PC-3 (cell line): ENCODE results near the gene AAR2. TPM values are rescaled to one million over a fixed set of nuclear protein-coding genes. Genes with fewer than 3 reads are reported as not detected.

Source experiments
- ATAC-seq: fragments of 200-7000 bp; cut with Tn5 transposase; 2 replicates; pipeline ENCODE4 v1.9.1; 2020; ENCODE audit warnings: mild to moderate bottlenecking, moderate library complexity
- BruUV-seq: library from RNA; stranded (reverse); fragments of 400-500 nt; replicated peaks from 2 replicates; lab custom pipeline; 2021; lab: Mats Ljungman, UMichigan
- CTCF ChIA-PET: fragments of 300-600 bp; sonication (Branson Sonifier 250); formaldehyde crosslinking; loops from one replicate; lab custom pipeline; 2022; ENCODE audit warnings: antibody characterized with exemption; lab: Charles Lee
- POLR2A ChIA-PET: fragments of 300-600 bp; sonication (Branson Sonifier 250); formaldehyde crosslinking; loops from one replicate; lab custom pipeline; 2022; ENCODE audit warnings: antibody characterized with exemption; ENCODE audit not compliant: unreplicated experiment; lab: Charles Lee
- DNase-seq: peaks from one replicate; pipeline ENCODE4 v3.0.0-alpha.2; 2015
- H2AFZ ChIP-seq: fragments of 300-600 bp; sonication (generic); 2 replicates; pipeline ENCODE4 v1.6.0; 2016; ENCODE audit warnings: antibody characterized with exemption, low read length
- H3F3A ChIP-seq: fragments of 300-600 bp; sonication (generic); one replicate; pipeline ENCODE4 v1.6.0; 2017; ENCODE audit warnings: antibody characterized with exemption, low read length, control low read depth, mild to moderate bottlenecking; ENCODE audit not compliant: unreplicated experiment
- H3K27ac ChIP-seq: fragments of 300-600 bp; sonication (generic); 2 replicates; pipeline ENCODE4 v1.5.1; 2016; ENCODE audit warnings: mild to moderate bottlenecking, low read length
- H3K27me3 ChIP-seq: fragments of 300-600 bp; sonication (generic); 2 replicates; pipeline ENCODE4 v1.6.1; 2016; ENCODE audit warnings: low read length, mixed read lengths
- H3K36me3 ChIP-seq: fragments of 300-600 bp; sonication (generic); 2 replicates; pipeline ENCODE4 v1.6.1; 2016; ENCODE audit warnings: low read depth, mixed run types, low read length, mixed read lengths
- H3K4me1 ChIP-seq: fragments of 300-600 bp; sonication (generic); 2 replicates; pipeline ENCODE4 v1.5.1; 2016; ENCODE audit warnings: low read length; ENCODE audit not compliant: insufficient read depth
- H3K4me2 ChIP-seq: fragments of 300-600 bp; sonication (generic); 2 replicates; pipeline ENCODE4 v1.6.0; 2016; ENCODE audit warnings: low read length
- H3K4me3 ChIP-seq: fragments of 300-600 bp; sonication (generic); 2 replicates; pipeline ENCODE4 v1.5.1; 2016; ENCODE audit warnings: mild to moderate bottlenecking, low read length, mixed read lengths
- H3K79me2 ChIP-seq: fragments of 300-600 bp; sonication (generic); 2 replicates; pipeline ENCODE4 v1.6.1; 2017; ENCODE audit warnings: low read length, mixed read lengths
- H3K9ac ChIP-seq: fragments of 300-600 bp; sonication (generic); 2 replicates; pipeline ENCODE4 v1.6.0; 2016; ENCODE audit warnings: mild to moderate bottlenecking, low read length
- H3K9me2 ChIP-seq: fragments of 300-600 bp; sonication (generic); replicated peaks from 2 replicates; pipeline ENCODE4 v1.6.1; 2016; ENCODE audit warnings: mixed run types, low read length, mixed read lengths
- H3K9me3 ChIP-seq: fragments of 300-600 bp; sonication (generic); 2 replicates; pipeline ENCODE4 v1.6.1; 2016; ENCODE audit warnings: low read length, mixed read lengths
- H4K20me1 ChIP-seq: fragments of 300-600 bp; sonication (generic); 2 replicates; pipeline ENCODE4 v1.6.1; 2016; ENCODE audit warnings: low read length, mixed read lengths
- CTCF ChIP-seq: fragments of 300-600 bp; sonication (generic); conservative IDR thresholded peaks from 2 replicates; pipeline ENCODE4 v1.5.1; 2017; ENCODE audit warnings: antibody characterized with exemption, low read depth, mild to moderate bottlenecking, low read length
- EZH2 ChIP-seq: fragments of 300-600 bp; sonication (generic); IDR thresholded peaks from one replicate; pipeline ENCODE4 v1.6.1; 2017; ENCODE audit warnings: antibody characterized with exemption, mild to moderate bottlenecking, low read length; ENCODE audit not compliant: unreplicated experiment
- EZH2phosphoT487 ChIP-seq: fragments of 300-600 bp; sonication (generic); IDR thresholded peaks from 2 replicates; pipeline ENCODE4 v1.6.1; 2018; ENCODE audit warnings: mild to moderate bottlenecking, antibody characterized with exemption, low read length, borderline replicate concordance
- intact Hi-C: fragments of 100-400 bp; cut with micrococcal nuclease; formaldehyde crosslinking; loops from 2 replicates; pipeline ENCODE4 v1.9.0; 2023
- total RNA-seq: library from RNA; depleted of rRNA; stranded (reverse); fragments of >200 nt; gene quantifications from 2 replicates; pipeline ENCODE4 v1.2.3, GENCODE V29; 2014

Gene AAR2
- total RNA-seq, 1 experiment from 2014 or later, result 41.1 TPM

GRCh38 chr20:36275011-36275410 lies 38.7 kb downstream of the AAR2 start:
- no peaks in the 10 kb centered on the region for H3K9me3 ChIP-seq
- no TSS peak for BruUV-seq
- ATAC-seq, result no peak
- H2AFZ ChIP-seq, result no peak overlapping the region
- no peaks in the 10 kb centered on the region for H3F3A ChIP-seq
- no peak overlapping the region for H3K4me3 ChIP-seq
- peaks cover 28% of the 10 kb centered on the region for H3K27me3 ChIP-seq
- intact Hi-C loops, result no loop called here
- no peak for TF ChIP-seq EZH2
- TF ChIP-seq EZH2phosphoT487, result no peak
- TF ChIP-seq CTCF, result no peak
- no peak overlapping the region for H3K9ac ChIP-seq
- no peaks in the 10 kb centered on the region for H3K9me2 ChIP-seq
- no peak overlapping the region for H3K27ac ChIP-seq
- H3K36me3 ChIP-seq, result no peaks in the 10 kb centered on the region
- ChIA-PET POLR2A (no interaction called here), CTCF (no interaction called here)
- no peak overlapping the region for H3K4me2 ChIP-seq
- H4K20me1 ChIP-seq, result no peaks in the 10 kb centered on the region
- DNase-seq, result no peak
- H3K4me1 ChIP-seq, result no peaks in the 10 kb centered on the region
- H3K79me2 ChIP-seq, result no peaks in the 10 kb centered on the region

- no TSS peak for BruUV-seq
- intact Hi-C loops, result no loop called here
- ATAC-seq, result no peak
These were observed 39.3 kb downstream of the AAR2 start for GRCh38 chr20:36275441-36276189.

More at GRCh38 chr20:36275441-36276189, 39.3 kb downstream of the AAR2 start:
- no peaks in the 10 kb centered on the region for H4K20me1 ChIP-seq
- no peak overlapping the region for H2AFZ ChIP-seq
- no peaks in the 10 kb centered on the region for H3K9me2 ChIP-seq
- no peak overlapping the region for H3K4me3 ChIP-seq
- no peak for TF ChIP-seq EZH2phosphoT487
- TF ChIP-seq CTCF, result no peak
- no peak for TF ChIP-seq EZH2
- H3K9ac ChIP-seq, result no peak overlapping the region
- H3K9me3 ChIP-seq, result no peaks in the 10 kb centered on the region
- no peak overlapping the region for H3K4me2 ChIP-seq
- ChIA-PET CTCF (no interaction called here), POLR2A (no interaction called here)
- DNase-seq, result no peak
- no peaks in the 10 kb centered on the region for H3K79me2 ChIP-seq
- peaks cover 34% of the 10 kb centered on the region for H3K27me3 ChIP-seq
- H3K36me3 ChIP-seq, result no peaks in the 10 kb centered on the region
- H3K27ac ChIP-seq, result no peak overlapping the region
- no peaks in the 10 kb centered on the region for H3F3A ChIP-seq
- no peaks in the 10 kb centered on the region for H3K4me1 ChIP-seq
